Mesothelial cell of epicardium (in vitro differentiated cells): Measurements from ENCODE around the gene SCUBE2. TPM values are rescaled to one million over a fixed set of nuclear protein-coding genes. Genes with fewer than 3 reads are reported as not detected.
"Not testable (repeated sequence)": the region's sequence is repeated elsewhere in the genome, so short reads cannot be mapped to it uniquely, and the experiment has no call there.

Experiments used
- DNase-seq, 2 experiments: peaks; one replicate each; pipeline ENCODE4 v3.0.0; 2021; ENCODE audit warnings: low spot score in 2 of 2; ENCODE audit not compliant: unreplicated experiment in 2 of 2
- H3K27ac Mint-ChIP-seq: 2 replicates; pipeline ENCODE4 v1.8.0; 2021; ENCODE audit warnings: mixed read lengths
- H3K27me3 Mint-ChIP-seq: 2 replicates; pipeline ENCODE4 v1.8.0; 2021; ENCODE audit warnings: low read depth, mixed read lengths
- H3K36me3 Mint-ChIP-seq: 2 replicates; pipeline ENCODE4 v1.8.0; 2021; ENCODE audit warnings: mixed read lengths
- H3K4me1 Mint-ChIP-seq: 2 replicates; pipeline ENCODE4 v1.8.0; 2021; ENCODE audit warnings: mixed read lengths
- H3K4me3 Mint-ChIP-seq: 2 replicates; pipeline ENCODE4 v1.8.0; 2021; ENCODE audit warnings: mild to moderate bottlenecking, moderate library complexity, mixed read lengths
- H3K9me3 Mint-ChIP-seq: 2 replicates; pipeline ENCODE4 v1.8.0; 2021; ENCODE audit warnings: mixed read lengths
- total RNA-seq: library from RNA; stranded (reverse); gene quantifications from 3 replicates; pipeline ENCODE4 v1.2.1, GENCODE V29; 2021
- TF ChIP-seq, protein P1 (sequence below): fragments of 200-600 bp; sonication (generic); IDR thresholded peaks from one replicate; pipeline ENCODE4 v1.5.0; 2021; ENCODE audit warnings: antibody characterized with exemption; ENCODE audit not compliant: unreplicated experiment

Gene SCUBE2
- total RNA-seq, 1 donor from 2014 or later = 1.1 TPM

DNA sequence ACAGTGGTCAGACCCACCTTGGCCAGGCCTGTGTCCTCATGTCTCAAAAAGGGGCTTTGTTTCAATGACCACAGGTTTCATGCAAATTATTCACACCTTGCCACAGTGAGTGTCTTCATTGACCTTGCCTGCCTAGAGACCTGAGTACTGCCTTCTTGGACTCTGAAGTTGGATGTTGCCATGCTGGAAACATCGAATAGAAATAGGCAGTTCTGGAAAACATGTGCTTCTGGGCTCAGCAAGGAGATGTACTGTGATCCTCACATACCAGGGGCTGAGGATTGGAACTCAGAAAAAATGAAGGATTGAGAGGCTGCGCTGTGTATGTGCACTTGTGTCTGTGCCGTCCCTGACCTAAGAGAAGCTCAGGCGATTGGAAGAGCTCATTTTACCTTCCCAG lies 78.0 kb downstream of the SCUBE2 start:
- Mint-ChIP-seq H3K9me3 (peaks cover 27% of the 10 kb centered on the region), H3K4me1 (no peaks in the 10 kb centered on the region), H3K4me3 (no peak overlapping the region), H3K27me3 (peaks cover 22% of the 10 kb centered on the region), H3K27ac (no peak overlapping the region), H3K36me3 (peaks cover 2% of the 10 kb centered on the region)
- DNase-seq = no peak
- TF ChIP-seq, protein P1, sequence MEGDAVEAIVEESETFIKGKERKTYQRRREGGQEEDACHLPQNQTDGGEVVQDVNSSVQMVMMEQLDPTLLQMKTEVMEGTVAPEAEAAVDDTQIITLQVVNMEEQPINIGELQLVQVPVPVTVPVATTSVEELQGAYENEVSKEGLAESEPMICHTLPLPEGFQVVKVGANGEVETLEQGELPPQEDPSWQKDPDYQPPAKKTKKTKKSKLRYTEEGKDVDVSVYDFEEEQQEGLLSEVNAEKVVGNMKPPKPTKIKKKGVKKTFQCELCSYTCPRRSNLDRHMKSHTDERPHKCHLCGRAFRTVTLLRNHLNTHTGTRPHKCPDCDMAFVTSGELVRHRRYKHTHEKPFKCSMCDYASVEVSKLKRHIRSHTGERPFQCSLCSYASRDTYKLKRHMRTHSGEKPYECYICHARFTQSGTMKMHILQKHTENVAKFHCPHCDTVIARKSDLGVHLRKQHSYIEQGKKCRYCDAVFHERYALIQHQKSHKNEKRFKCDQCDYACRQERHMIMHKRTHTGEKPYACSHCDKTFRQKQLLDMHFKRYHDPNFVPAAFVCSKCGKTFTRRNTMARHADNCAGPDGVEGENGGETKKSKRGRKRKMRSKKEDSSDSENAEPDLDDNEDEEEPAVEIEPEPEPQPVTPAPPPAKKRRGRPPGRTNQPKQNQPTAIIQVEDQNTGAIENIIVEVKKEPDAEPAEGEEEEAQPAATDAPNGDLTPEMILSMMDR = no peak

GRCh38 chr11:9009538-9009937 lies 81.9 kb downstream of the SCUBE2 start:
- not testable (repeated sequence) for H3K4me1 Mint-ChIP-seq, H3K36me3 Mint-ChIP-seq, H3K27ac Mint-ChIP-seq, H3K4me3 Mint-ChIP-seq, DNase-seq
- Mint-ChIP-seq H3K9me3 (peaks cover 27% of the 10 kb centered on the region), H3K27me3 (peaks cover 60% of the 10 kb centered on the region)

DNA sequence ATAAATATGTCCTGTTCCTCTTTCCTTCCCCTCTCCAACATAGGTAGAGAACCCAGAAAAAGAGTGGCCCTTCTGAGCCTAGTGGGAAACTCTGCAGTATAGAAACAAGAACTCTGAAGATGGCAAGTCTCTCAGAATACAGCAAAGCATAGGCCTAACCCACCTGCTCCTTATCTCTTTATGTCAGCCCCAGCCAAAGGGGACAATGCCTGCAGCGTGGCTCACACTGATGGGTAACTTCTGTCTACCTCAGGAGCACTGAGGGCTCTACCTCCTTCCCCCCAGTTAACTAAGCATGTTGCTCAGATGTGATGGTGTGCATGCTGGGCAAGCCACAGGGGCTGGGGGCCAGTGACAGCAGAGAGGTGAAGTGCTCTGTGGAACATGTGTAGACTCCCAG lies 82.7 kb downstream of the SCUBE2 start:
- TF ChIP-seq, protein P1 = no peak
- Mint-ChIP-seq H3K27me3 (peaks cover 63% of the 10 kb centered on the region), H3K9me3 (peaks cover 27% of the 10 kb centered on the region), H3K4me3 (no peak overlapping the region), H3K36me3 (peaks cover 2% of the 10 kb centered on the region), H3K4me1 (peaks cover 5% of the 10 kb centered on the region), H3K27ac (no peak overlapping the region)
- no peak for DNase-seq

DNA sequence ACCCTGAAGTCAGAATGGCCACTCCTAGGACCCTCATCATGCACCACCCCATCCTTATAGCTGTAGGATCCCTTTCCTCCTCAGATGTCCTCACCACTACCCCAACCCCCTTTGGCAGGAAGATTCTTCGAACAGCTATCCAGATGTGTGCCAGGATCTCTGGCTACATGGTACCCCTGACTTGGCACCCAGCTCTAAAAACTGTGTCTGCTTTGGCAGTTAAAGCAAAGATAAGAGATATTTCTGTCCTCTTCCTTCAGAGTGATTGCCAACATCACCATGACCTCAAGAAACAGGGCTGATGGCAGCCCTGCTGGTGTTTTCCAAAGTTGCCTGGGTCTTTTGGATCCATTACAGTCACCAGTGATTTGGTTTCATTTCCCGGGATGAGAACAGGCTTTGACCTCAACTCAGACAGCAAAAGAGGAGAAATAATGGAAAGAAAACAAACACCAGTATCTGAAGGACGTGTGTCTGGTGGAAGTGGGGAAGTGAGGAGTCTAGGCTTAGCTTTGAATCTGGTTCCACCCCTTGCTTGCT lies 83.3 kb downstream of the SCUBE2 start:
- TF ChIP-seq, protein P1 = no peak
- Mint-ChIP-seq H3K27me3 (peaks cover 67% of the 10 kb centered on the region), H3K36me3 (peaks cover 2% of the 10 kb centered on the region), H3K4me3 (no peak overlapping the region), H3K27ac (no peak overlapping the region), H3K9me3 (peaks cover 25% of the 10 kb centered on the region), H3K4me1 (peaks cover 8% of the 10 kb centered on the region)
- no peak for DNase-seq

GRCh38 chr11:9005087-9005486 lies 86.3 kb downstream of the SCUBE2 start:
- peaks cover 8% of the 10 kb centered on the region for H3K4me1 Mint-ChIP-seq
- H3K27ac Mint-ChIP-seq = no peak overlapping the region
- H3K4me3 Mint-ChIP-seq = peak overlapping the region; percentile 53
- TF ChIP-seq, protein P1 = no peak
- peaks cover 83% of the 10 kb centered on the region for H3K27me3 Mint-ChIP-seq
- no peak for DNase-seq
- peaks cover 3% of the 10 kb centered on the region for H3K9me3 Mint-ChIP-seq
- no peaks in the 10 kb centered on the region for H3K36me3 Mint-ChIP-seq

GRCh38 chr11:9004183-9004926 lies 87.0 kb downstream of the SCUBE2 start:
- Mint-ChIP-seq H3K27me3 (peaks cover 84% of the 10 kb centered on the region), H3K4me3 (peak overlapping the region; percentile 53), H3K9me3 (no peaks in the 10 kb centered on the region), H3K36me3 (no peaks in the 10 kb centered on the region), H3K27ac (no peak overlapping the region), H3K4me1 (peaks cover 8% of the 10 kb centered on the region)
- peak in 1 of 2 experiments; percentile 52 for DNase-seq
- TF ChIP-seq, protein P1 = no peak
